ENCODE measurements around the gene STN1.

STN1 gene

GRCh38 chr10:103843854-103844570, 74.0 kb downstream of the STN1 start:
- no peak for DNase-seq (ENCODE audit: low read depth)

GRCh38 chr10:103843045-103843444, 74.9 kb downstream of the STN1 start:
- DNase-seq (ENCODE audit: low read depth), result no peak

- no peak for DNase-seq (ENCODE audit: low read depth)
Observed at GRCh38 chr10:103842605-103843004, 75.4 kb downstream of the STN1 start.

GRCh38 chr10:103841519-103841918, 76.5 kb downstream of the STN1 start:
- no peak for DNase-seq (ENCODE audit: low read depth)

GRCh38 chr10:103840740-103841070, 77.3 kb downstream of the STN1 start:
- no peak for DNase-seq (ENCODE audit: low read depth)

DNA sequence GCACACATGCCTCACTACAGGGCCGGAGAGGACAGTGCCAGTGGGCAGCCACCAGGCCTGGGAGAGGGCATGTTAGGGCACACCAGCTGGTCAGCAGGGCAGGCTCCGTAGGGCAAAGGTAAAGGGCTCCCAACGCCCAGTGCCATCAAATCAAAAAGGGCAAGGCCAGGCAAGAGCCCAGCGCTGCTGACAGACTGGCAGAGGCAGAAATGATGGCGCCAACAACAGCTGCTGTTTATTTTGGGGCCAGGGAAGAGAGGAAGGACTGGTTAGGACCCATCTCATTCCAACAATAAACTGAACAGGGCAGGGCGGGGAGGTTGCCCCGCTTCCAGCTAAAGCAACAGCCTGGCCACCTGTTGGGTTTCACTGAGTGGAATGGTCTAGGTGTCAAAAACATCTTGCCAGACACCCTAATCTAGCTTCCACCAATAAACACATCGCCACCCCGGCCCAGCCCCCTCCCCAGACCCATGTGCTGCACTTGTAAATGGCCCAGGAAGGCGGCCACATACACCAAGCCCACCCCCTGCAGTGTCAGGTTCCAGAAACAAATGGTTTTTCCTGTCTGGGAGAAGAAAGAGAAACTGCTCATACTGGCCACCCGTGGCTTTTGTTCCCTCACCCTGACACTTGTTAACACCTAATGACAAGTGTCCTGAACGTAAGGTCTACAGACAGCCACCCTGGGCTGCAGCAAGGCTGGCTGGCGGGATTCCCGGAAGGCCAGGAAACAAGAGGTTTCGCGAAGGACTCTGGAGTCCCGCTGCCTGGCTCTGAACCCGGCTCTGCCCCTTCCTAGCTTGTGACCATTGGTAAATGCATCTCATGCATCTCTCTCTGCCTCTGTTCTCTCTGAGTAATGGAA, 77.9 kb downstream of the STN1 start:
- no peak for DNase-seq (ENCODE audit: low read depth)

DNA sequence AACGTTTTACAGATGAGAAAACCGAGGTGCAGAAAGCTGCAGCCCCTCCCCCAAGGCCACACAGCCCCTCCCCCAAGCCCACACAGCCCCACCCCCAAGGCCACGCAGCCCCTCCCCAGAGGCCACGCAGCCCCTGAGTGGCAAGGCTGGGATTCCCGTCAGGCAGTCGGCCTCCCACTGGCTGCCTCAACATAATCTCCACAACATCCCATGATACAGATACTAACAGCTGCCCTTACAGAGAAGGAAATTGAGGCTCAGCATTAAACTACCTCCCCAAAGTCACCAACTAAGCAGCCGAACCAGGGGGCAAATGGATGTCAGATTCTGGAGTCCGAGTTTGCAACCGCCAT, 78.5 kb downstream of the STN1 start:
- DNase-seq (ENCODE audit: low read depth), result no peak

GRCh38 chr10:103838862-103839518, 79.0 kb downstream of the STN1 start:
- no peak for DNase-seq (ENCODE audit: low read depth)

GRCh38 chr10:103838070-103838395, 80.0 kb downstream of the STN1 start:
- no peak for DNase-seq (ENCODE audit: low read depth)

DNA sequence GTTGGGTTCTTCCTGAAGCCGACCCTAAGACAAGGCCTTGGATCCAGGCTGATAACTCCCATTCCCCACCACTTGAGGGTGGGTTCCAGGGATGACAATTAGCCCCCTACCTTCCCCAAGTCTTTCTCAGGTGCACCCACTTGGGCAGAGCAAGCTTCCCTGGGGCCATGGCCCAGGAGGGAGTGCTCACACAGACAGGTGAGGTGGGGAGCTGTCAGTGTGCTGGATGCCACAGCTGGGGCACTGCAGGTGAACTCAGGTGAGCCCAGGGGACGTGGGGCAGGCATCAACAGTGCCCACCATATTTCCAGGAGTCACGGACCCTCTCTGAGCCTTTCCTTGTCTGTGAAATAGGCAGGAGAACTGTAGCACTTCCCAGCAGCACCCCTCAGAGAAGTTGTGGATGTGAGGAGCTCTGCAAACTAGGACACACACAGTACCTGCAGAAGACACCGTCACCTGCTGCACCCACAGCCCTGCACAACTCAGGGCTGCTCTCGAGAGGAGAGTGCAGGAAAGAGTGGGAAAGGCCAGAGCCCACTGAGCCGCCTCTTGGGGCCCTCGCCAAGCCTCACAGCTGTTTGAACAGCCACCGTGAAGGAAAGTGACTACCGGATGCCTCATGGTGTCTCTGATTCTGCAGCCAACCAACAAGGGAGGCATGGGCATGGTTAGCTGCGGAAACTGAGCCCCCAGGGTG, 80.5 kb downstream of the STN1 start:
- DNase-seq (ENCODE audit: low read depth), result no peak

- no peak for DNase-seq (ENCODE audit: low read depth)
Observed at GRCh38 chr10:103836861-103837260, 81.1 kb downstream of the STN1 start.

- DNase-seq (ENCODE audit: low read depth), result no peak
Observed at GRCh38 chr10:103836273-103836672, 81.7 kb downstream of the STN1 start.

DNA sequence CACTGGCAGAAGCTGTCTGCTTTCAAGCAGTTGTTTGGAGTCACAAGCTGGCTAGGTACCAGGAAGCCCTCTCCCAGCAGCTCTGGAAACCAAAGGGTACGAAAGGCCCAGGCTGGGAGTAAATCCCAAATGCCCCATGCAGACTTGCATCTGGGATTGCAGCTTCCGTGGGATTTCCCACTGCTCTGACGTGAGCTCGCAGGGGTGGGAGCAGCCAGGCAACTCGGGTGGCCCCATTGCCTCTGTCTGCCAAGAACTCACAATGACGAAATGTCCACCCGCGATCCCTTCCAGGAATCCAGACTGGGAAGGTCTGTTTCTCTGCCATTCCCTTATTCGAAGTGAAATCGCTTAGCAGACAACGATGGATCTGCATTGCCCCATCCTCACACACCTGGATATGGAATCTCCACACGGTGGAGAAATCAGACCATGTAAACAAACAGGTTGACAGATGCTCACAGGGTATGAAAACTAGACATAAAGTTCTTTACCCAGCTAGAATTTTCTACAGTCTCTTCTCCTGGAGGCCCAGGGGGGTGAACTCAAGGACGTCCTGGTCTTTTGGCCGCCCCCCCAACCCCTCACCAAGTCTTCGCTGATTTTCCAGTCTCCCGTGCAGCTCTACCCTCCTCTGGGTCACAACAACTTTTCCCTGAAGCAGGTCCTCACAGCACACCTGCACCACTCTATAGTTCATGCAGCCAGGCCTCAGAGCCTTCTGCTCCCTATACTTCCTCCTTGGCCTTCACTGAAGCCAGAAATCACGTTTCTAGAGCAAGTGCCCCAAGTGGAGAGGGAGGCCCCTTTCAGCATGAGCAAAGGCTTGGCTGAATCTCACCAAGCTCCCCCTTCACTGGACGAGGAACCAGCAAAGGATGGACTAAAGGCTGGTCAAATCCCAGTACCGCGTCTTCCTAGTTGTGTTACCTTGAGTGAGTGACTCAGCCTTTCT, 82.6 kb downstream of the STN1 start:
- DNase-seq (ENCODE audit: low read depth), result no peak

GRCh38 chr10:103834436-103835095, 83.4 kb downstream of the STN1 start:
- no peak for DNase-seq (ENCODE audit: low read depth)

DNA sequence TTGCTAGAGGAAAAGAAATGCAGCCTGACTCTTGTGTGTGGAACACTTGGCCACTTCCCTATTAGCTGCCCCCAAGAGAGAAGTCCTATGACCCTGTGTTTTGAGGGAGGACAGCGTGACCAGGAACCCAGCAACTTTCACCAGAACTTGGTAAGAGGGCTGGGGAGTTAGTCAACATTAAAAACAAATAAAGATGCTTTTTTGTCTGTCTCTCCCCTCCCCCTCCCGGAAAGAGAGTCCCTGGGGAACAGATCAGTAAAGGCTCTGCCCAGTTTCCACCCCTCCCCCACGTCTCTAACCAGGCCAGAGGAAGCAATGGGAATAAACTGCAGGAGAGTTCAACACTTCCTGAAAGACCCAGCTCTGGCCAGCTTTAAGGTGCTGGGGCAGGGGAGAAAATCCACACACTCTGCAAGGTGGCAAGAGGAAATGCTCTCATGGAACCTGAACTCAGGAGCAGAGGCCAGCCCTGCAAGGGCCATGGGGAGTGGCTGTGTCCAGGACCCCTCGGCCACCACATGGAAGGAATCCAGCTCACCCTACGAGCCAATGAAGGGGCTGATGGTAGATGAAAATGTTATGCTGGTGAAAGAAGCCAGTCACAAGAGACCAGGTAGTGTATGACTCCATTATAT, 84.1 kb downstream of the STN1 start:
- DNase-seq (ENCODE audit: low read depth), result no peak

- no peak for DNase-seq (ENCODE audit: low read depth)
Observed at GRCh38 chr10:103832806-103833205, 85.2 kb downstream of the STN1 start.
